Stimulated activated CD4-positive, alpha-beta T cell treated with anti-CD3 and anti-CD28 coated beads, TNF-alpha, amount 100 ng/mL, for 1 hour (primary cell): ENCODE measurements around the gene SKAP2.

Experiments
- DNase-seq, 3 donors: peaks; one replicate each; pipeline ENCODE4 v3.0.0-alpha.2; 2020; ENCODE audit warnings: low read depth in 3 of 3, low spot score in 1 of 3

The SKAP2 gene

DNA sequence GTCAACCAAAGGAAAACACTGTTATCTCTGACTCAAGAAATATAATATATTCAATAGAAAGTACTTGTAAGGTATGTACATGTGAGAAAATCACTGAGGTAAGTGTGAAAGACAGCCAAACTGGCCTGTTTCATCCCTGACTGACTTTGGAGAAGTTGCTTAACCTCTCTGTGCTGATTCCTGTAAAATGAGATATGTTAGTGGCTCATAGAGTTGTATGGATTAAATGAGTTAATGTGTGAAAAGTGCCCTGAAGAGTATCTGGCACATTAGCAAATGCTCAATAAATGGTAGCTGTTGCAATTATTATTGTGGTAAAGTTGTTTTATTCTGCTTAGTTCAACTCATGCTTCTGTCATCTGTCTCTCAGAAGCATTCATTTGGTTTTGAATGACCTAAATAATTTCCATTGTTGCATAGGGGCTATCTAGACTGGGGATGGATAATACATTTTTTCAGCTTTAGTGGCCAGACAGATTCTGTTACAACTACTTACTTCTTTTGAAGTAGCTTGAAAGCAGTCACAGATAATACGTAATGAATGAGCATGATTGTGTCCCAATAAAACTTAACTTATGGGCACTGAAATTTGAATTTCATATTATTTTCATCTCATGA lies 84.3 kb downstream of the SKAP2 start:
- no peak for DNase-seq

- no peak for DNase-seq
These were observed 87.0 kb downstream of the SKAP2 start for GRCh38 chr7:26777385-26777784.

DNA sequence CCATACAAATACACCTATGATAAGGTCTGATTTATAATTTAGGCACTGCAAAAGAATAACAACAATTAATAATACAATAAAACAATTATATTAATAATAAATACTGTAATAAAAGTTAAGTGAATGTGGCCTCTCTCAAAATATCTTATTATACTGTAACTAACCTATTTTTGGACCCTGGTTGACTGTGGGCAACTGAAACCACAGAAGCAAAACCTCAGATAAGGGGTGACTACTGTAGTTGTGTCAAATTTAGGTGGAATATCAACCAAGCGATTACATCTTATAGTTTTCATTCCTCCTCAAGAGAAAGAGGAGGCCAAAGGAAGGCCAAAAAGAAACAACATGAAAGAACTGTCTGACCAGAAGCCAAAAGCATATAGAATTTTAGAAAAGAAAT lies 103.9 kb downstream of the SKAP2 start:
- no peak for DNase-seq

- no peak for DNase-seq
These were observed 105.3 kb downstream of the SKAP2 start for GRCh38 chr7:26759108-26759507.

- no peak for DNase-seq
These were observed 121.2 kb downstream of the SKAP2 start for GRCh38 chr7:26743205-26743604.

DNA sequence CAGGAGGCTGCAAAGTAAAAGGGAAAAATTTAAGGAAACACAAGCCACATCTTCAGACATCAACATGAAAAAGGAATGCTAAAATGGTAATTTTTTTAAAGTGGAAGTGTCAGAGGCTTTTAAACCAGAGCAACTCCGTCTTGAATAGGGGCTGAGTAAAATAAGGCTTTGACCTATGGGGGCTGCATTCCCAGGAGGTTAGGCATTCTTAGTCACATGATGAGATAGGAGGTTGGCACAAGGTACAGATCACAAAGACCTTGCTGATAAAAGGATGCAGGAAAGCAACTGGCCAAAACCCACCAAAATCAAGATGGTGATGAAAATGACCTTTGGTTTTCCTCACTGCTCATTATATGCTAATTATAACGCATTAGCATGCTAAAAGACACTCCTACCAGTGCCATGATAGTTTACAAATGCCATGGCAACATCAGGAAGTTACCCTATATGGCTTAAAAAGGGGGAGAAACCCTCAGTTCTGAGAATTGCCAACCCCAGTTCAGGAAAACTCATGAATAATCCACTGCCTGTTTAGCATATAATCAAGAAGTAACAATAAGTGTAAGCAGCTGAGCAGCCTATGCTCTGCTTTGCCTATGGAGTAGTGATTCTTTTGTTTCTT lies 128.3 kb downstream of the SKAP2 start:
- no peak for DNase-seq

DNA sequence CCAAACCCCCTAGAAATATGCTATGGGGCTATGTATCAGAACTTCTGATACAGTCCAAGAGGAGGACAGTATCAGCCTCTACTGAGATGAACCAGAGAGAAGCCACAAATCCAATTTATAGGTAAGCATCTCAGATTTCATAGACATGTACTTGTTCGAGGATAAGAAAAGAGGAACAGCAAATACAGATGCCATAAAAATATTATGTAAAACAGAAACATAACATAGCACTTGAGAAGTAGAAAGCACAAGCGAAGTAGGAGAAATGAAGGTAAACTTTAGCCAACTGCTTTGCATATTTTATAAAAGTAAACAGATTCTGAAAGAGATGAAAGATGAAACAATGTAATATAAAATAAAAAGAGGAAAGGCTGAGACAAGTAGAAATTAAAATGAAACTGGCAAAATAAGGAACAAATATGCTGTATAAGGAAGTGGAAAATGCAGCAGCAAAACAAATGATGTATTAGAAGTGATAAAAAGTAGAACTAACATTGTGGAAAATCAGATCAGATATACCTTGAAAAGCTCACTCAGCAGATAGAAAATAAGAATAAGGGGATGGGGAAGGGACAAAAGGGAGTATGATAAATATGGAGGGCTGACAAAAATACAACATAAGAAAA lies 135.1 kb downstream of the SKAP2 start:
- DNase-seq = no peak

DNA sequence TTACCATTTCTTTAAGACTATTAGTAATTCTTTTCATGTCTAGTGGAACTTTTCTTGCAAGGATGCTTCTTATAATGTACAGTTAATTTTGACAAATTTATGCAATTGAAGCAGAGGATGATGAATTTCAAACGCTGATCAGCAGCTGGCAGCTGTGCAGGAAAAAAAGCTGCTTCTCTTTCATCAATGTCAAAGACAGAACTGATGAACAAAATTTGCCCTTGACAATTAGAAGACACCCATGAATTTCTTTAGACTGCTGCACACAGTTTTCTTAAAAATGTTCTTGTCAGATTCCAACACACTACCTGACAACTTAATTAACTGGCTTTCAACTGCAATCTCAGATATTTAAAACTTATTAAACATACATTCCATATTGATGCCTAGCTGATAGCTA lies 138.3 kb downstream of the SKAP2 start:
- no peak for DNase-seq

DNA sequence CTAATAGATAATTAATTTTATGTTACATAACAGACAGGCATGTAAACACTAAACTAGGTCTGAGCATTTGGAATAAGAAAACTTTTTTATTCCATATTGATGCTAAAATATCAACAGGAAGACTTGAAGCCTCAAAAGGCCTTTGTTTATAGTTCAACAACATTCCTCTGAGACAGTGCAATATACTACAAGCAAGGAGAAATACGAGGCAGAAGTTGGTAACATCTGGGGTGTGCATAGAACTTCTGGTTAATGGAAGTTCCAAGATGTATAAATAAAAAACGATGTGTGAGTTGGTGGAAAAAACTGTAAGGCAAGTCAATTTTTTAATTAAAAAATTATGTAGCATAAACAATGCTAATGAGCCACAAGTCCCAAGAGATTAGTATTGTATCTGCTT lies 139.6 kb downstream of the SKAP2 start:
- no peak for DNase-seq

DNA sequence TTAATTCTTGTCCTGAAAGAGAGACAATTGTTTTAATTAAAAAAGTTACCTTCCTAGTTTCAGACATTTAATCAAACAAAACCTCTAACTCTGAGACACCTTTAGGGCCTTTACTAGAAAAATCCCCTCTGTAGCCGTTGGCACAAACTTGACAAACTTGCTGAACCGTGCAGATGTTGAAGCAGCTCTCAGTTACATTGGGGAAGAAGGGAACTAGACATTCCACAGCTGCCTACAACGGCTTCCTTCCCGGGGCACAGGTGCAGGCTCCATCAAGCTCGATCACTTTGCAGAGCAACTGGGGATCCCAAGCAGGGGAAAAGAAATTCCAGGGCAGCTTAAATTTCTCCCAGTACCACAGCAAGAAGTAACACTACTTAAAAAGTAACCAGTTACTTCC lies 141.3 kb downstream of the SKAP2 start:
- DNase-seq = no peak

DNA sequence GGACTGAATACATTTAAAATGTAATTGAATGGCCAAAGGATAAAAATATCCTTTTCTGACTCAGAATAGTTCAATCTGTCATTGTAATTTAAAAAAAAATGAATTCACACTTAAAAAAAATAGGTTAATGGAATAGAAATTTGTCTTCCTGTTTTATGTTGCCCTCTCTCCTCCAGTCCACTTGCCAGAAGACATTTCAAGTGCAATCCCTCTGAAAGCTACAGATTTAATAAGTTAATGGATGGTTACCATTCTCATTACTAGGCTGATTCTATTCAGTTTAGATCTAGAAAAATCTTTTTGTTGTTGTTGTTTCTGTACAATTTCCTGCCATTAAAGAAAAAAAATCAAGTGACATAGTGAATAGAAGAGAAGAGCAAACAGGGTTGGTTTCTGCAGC lies 142.9 kb downstream of the SKAP2 start:
- no peak for DNase-seq

GRCh38 chr7:26718063-26718462 lies 146.3 kb downstream of the SKAP2 start:
- DNase-seq = no peak

DNA sequence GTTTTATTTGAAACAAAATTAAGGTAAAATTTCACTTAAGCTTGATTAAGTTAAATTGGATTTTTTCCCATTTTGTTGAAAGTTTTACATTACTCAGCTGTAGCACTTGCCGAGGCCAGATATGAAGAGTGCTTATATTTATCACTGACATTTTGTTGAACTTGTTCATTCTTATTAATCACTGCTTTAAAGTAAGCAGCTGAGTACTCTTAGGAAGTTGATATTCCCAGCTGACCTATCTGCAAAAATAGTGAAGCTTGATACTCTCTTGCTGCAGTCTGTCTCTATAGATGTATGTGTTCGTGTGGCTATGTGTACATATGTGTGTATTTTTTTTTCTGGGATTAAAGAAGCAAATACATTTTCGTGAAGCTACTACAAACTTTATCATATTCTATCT lies 150.0 kb downstream of the SKAP2 start:
- no peak for DNase-seq

DNA sequence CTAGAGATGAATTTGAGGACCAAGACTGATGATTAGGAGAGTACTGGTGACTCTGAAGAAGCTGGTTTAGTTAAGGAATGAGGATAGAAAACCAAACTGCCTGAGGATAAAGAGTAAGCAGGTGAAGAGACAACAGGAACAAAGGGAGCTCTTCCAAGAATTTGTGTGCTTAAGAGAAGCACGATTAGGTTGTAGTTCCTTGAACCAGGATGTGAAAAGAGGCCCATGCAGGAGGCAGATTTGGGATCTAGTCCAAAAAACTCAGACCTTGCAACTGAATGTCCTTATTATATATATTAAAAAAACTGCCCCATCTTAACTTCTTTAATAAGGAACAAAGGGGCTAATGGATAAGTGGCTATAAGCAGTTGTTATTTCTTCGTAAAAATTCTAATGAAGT lies 150.4 kb downstream of the SKAP2 start:
- no peak for DNase-seq

DNA sequence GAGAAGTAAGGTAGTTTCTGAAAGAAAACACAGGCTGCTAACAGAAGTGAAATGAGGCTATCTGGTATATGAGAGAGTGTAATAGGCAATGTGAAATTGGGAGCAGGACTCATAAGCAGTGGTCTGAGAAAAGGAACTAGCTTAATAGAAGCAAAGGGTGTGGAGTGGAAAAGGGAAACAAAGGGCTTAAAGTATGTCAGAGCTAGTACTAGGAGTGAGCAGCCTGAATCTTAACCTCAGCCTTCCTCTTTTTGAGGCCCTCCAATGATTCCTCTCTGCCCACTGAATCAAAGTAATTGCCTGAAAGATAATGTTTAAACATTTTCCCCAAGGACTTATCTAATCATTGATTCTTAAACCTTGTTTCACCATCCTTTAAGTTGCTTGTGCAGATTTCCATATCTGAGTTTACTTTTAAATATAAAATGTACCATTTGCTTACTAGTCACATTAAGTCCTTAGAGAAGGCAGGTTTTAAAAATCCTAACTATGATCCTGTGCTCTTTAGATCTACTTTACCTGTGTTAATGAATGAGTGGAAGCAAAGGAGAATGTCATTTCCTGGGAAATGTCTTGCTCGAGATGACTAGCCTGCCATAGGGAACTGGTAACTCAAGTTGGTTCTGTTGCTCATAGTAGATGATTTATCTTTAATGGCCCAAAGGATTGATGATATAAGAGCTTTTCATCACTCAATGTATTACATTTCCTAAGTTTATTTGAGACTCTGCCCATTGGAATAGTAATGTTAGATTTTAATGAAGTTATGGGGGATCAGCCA lies 155.0 kb downstream of the SKAP2 start:
- DNase-seq = no peak

DNA sequence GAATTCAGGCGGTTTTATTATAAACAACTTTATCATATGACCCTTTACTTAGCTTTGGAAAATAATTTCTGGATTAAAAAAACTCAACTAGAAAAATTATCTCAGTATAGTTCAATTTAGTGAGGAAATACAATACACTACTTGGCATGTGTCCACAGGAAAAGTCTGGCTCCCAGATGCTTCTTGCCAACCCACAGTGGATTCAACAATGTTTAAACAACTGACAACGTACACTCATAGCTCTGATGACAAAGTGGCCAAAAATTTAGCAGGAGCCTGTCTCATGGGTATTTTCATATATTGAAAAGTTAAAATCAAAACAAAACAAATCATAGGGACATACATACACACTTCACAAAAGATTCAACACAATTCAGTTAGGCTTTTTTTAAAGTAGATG lies 158.8 kb downstream of the SKAP2 start:
- no peak for DNase-seq

GRCh38 chr7:26704786-26705185 lies 159.6 kb downstream of the SKAP2 start:
- DNase-seq = no peak

- no peak for DNase-seq
These were observed 160.4 kb downstream of the SKAP2 start for GRCh38 chr7:26704036-26704435.

DNA sequence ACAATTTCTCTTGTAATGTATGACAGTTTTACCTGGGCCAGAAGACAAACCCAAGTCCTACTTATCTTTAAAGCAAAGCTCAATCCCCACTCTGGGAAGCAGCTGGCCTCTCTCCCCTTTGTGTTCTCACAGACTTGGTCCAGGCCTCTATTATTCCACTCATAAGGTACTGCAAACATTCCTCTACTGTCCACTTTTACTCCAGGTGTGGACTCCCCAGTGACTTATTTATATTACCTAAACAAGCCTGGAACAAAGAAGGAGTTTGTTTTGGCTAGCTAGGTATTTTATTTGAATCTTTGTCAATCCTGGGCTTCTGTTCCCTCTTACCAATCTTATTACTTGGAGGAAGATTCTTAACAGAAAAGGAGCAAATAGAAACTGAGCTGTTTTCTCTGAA lies 163.5 kb downstream of the SKAP2 start:
- DNase-seq = no peak

- no peak for DNase-seq
These were observed 164.0 kb downstream of the SKAP2 start for GRCh38 chr7:26700386-26700785.

DNA sequence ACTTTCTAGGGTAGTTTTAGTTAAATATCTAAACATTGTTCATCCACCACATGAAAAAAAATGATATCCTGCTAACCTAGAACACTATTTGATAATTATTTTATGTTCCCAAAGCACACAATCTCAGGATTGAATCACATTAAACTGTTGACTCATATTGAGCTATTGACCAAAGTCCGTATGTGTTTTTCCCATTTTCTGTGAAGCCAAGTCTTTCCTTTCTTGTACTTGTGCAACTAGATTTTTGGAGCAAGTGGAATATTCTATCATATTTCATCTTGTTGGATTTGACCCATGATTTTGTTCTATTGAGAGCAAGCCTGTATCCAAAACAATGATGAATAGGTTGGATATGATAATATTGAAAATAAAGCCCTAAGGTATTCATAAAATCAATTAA lies 164.6 kb downstream of the SKAP2 start:
- no peak for DNase-seq

DNA sequence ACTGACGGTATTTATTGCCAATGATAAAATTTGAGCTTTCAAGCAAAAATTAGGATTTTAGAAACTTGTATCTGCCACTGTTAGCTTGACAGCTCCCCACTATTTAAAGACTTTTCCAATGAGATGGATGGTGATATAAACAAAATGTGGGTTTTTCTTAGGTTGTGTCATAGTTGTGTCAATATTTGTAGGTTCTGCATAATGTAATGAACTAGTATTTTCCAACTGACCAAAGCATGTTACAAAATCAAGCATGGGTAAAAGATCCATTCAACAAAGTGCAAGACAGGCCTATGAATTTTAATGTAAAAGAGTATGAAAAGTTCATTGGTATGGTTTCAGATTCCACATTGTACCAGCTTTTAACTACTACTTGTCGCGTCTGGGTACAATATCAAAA lies 165.6 kb downstream of the SKAP2 start:
- DNase-seq = no peak
